GM12801 (cell line): Measurements from ENCODE around the gene SPATA31C2.

Experiments used
- TF ChIP-seq, protein P1 (sequence below): IDR thresholded peaks from one replicate; pipeline ENCODE4 v1.5.1; 2011; ENCODE audit warnings: control low read depth; ENCODE audit not compliant: insufficient read length; ENCODE audit errors: extremely low read depth

The SPATA31C2 gene

DNA sequence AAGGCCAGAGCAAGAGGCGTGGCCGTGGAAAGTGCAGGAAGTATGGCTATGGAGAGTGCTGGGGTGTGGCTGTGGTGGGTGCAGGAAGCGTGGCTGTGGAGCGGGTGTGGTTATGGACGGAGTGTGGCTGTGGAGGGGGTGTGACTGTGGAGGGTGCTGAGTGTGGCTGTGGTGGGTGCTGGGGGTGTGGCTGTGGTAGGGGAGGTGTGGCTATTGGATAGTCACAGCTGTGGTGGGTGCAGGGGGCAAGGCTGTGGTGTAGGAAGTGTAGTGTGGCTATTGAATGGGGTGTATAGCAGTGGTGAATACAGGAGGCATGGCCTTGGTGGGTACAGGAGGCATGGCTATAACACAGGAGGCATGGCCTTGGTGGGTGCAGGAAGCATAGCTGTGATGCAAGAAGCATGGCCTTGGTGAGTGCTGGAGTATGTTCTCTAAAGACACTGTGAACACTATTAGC, 40.8 kb upstream of the SPATA31C2 start:
- TF ChIP-seq, protein P1, sequence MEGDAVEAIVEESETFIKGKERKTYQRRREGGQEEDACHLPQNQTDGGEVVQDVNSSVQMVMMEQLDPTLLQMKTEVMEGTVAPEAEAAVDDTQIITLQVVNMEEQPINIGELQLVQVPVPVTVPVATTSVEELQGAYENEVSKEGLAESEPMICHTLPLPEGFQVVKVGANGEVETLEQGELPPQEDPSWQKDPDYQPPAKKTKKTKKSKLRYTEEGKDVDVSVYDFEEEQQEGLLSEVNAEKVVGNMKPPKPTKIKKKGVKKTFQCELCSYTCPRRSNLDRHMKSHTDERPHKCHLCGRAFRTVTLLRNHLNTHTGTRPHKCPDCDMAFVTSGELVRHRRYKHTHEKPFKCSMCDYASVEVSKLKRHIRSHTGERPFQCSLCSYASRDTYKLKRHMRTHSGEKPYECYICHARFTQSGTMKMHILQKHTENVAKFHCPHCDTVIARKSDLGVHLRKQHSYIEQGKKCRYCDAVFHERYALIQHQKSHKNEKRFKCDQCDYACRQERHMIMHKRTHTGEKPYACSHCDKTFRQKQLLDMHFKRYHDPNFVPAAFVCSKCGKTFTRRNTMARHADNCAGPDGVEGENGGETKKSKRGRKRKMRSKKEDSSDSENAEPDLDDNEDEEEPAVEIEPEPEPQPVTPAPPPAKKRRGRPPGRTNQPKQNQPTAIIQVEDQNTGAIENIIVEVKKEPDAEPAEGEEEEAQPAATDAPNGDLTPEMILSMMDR = no peak

DNA sequence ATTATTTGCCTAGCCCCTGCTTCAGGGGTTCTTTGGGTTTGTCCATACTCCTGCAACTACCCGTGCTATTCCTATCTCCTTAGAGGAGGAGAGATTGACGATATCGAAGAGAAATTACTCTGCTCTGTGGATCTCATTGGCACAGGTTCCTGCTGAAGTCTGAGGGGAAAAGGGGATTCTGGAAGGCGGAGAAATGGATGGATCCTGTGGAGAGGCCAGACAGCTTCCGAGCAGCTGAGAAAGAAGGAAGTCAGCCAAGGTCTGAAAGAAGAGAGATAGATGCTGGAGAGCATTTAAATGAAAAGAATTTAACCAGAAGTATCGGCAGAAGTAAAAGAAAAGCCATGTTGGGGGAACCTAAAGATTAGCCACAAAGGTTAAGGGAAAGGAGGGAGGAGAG, 40.4 kb upstream of the SPATA31C2 start:
- TF ChIP-seq, protein P1 = no peak

DNA sequence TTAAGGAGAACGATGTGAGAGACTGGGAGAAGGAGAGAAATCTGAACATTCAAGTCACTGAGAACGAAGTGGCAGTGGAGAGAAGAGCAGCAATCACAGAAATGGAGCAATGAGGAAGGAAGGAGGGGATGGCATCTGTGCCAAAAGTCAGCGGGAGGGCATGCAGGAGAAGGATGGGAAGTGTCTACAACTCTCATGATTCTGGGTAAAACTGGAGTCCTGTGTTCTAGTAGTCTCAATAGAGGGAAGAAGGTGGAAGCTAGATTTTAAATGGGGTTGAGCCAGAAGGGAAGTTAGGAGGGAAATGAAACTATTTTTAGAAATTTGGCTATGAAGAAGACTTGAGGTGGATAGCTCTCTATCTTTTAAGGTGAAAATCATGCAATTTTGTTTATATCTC, 39.1 kb upstream of the SPATA31C2 start:
- TF ChIP-seq, protein P1 = no peak

DNA sequence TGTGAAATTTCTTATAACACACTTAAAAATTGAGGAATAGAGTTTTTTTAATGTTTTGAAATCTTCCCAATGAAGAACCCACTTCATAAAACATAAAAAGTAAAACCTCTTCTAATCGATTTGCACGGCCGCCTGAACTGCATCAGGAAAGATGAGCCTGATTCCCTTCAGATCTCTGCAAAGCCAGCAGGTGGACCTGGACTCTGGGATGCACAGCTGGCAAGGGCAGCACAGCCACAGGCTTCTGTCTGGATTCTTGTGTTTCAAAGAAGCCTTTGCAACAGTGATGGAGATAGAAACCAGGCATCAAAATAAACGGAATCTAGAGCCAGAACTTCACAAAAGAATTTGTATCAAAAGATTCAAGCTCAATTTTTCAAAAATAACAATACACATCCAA, 36.0 kb upstream of the SPATA31C2 start:
- TF ChIP-seq, protein P1 = no peak

DNA sequence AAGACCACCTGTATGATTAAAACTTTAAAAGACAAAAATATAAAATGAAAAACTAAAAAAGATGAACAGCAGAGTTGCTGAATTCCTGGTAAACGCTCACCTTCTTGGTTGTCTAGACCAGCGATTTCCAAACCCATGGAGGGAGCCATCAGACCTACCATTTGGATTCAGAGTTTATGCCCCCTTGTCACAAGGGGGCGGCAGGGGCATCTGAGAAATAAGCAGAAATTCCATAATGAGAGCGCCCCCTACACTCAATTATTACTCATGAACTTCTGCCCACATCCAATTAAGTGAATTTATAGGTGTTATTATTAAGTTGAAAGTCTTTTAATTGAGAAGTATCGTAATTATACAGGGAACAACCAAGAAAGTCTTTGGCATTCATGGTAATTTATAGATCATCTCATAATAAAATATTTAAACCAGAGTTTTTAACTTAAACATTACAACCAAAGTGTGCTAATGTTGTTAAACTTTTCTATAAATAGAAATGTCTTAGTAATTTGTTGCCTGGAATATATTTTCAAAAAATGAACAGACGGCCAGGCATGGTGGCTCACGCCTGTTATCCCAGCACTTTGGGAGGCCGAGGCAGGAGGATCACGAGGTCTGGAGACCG, 35.2 kb upstream of the SPATA31C2 start:
- TF ChIP-seq, protein P1 = no peak

DNA sequence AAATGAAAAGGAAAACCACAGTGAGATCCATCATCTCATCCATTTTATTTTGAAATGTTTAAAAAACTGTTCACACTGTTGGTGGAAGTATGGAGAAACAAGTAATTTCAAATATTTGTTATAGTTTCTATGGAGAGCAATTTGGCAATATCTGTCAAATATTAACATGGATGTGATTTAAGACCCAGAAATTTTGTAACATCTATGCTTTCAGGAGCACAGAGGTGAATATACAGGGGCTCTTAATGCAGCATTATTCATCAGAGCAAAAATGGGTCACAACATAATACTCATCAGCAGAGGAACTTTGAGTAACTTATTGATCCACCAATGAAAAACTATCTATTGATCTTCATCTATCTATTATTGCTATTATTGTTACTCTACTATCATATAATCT, 31.4 kb upstream of the SPATA31C2 start:
- TF ChIP-seq, protein P1 = no peak

DNA sequence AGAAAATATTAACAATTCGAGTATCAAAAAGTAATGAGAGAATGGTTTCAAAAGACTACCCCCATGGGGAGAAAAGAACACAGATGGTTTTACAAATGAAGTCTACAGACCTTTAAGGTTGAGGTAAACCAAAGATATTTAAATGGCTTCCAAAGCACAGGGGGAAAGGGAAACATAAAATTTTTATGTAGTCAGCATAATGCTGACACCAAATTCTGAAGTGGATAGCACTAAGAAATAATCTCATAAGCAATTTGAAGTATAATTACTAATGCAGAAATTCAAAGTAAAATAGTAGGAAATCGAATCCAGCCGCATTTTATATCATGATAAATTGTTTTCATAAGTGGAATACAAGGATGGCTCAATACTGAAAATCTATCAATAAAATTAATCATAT, 30.3 kb upstream of the SPATA31C2 start:
- TF ChIP-seq, protein P1 = no peak

DNA sequence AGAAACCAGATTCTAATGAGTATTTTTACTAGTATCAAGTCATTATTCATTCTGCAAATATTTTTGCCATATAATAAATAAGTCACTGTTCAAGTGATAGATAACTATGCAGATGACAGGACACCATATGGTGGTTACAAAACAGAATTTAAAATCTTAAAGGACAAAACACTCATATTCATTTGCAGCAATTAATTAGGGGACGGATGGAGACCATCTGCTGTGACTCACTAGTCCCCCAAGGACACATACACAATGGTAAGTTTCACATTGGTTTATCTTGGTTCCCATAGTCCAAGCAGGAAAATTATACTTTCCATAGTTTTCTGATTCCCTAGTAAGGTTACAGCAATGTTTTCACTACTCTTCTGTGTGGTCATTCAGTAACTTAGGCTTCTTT, 28.4 kb upstream of the SPATA31C2 start:
- TF ChIP-seq, protein P1 = no peak
